BE2C (cell line): ENCODE measurements around the gene TRIML1.
"Not testable (repeated sequence)": the region's sequence is repeated elsewhere in the genome, so short reads cannot be mapped to it uniquely, and the experiment has no call there.

ENCODE experiments used
- DNase-seq: peaks from one replicate; pipeline ENCODE4 v3.0.0-alpha.2; 2020
- H3K27me3 ChIP-seq: fragments of 250-450 bp; sonication (Bioruptor Pico); 2 replicates; pipeline ENCODE4 v1.5.1; 2020; ENCODE audit warnings: mild to moderate bottlenecking
- H3K36me3 ChIP-seq: fragments of 250-450 bp; sonication (Bioruptor Pico); 2 replicates; pipeline ENCODE4 v1.5.1; 2020; ENCODE audit warnings: mild to moderate bottlenecking
- H3K4me1 ChIP-seq: fragments of 250-450 bp; sonication (Bioruptor Pico); 2 replicates; pipeline ENCODE4 v1.5.1; 2020
- H3K4me3 ChIP-seq: 2 replicates; pipeline ENCODE4 v1.5.1; 2011; ENCODE audit warnings: low read depth, low read length
- H3K9me3 ChIP-seq: fragments of 250-450 bp; sonication (Bioruptor Pico); 2 replicates; pipeline ENCODE4 v1.5.1; 2020
- CTCF ChIP-seq: IDR thresholded peaks from 2 replicates; pipeline ENCODE4 v1.5.1; 2012; ENCODE audit warnings: mild to moderate bottlenecking, low read depth, low read length

Gene TRIML1

GRCh38 chr4:188145601-188146000 lies 6.4 kb downstream of the TRIML1 start:
- Histone ChIP-seq H3K4me3 (no peak overlapping the region), H3K27me3 (no peaks in the 10 kb centered on the region), H3K9me3 (no peaks in the 10 kb centered on the region; the same call in 1 of the 2 replicates), H3K4me1 (no peaks in the 10 kb centered on the region), H3K36me3 (no peaks in the 10 kb centered on the region)
- TF ChIP-seq CTCF = no peak
- no peak for DNase-seq

GRCh38 chr4:188146618-188147017 lies 7.4 kb downstream of the TRIML1 start:
- H3K9me3 ChIP-seq = no peaks in the 10 kb centered on the region; the same call in 1 of the 2 replicates
- H3K4me3 ChIP-seq = no peak overlapping the region
- H3K4me1 ChIP-seq = no peaks in the 10 kb centered on the region
- no peak for TF ChIP-seq CTCF
- H3K27me3 ChIP-seq = no peaks in the 10 kb centered on the region
- DNase-seq = no peak
- no peaks in the 10 kb centered on the region for H3K36me3 ChIP-seq

- H3K9me3 ChIP-seq = no peaks in the 10 kb centered on the region; the same call in 1 of the 2 replicates
- no peaks in the 10 kb centered on the region for H3K36me3 ChIP-seq
- H3K4me3 ChIP-seq = no peak overlapping the region
- H3K27me3 ChIP-seq = no peaks in the 10 kb centered on the region
- no peak for TF ChIP-seq CTCF
- no peaks in the 10 kb centered on the region for H3K4me1 ChIP-seq
- no peak for DNase-seq
Measured at GRCh38 chr4:188147176-188147575, 7.9 kb downstream of the TRIML1 start.

GRCh38 chr4:188147776-188148175 lies 8.5 kb downstream of the TRIML1 start:
- no peaks in the 10 kb centered on the region for H3K4me1 ChIP-seq
- H3K27me3 ChIP-seq = no peaks in the 10 kb centered on the region
- DNase-seq = no peak
- no peaks in the 10 kb centered on the region for H3K36me3 ChIP-seq
- TF ChIP-seq CTCF = no peak
- H3K4me3 ChIP-seq = no peak overlapping the region
- no peaks in the 10 kb centered on the region; the same call in 1 of the 2 replicates for H3K9me3 ChIP-seq

- Histone ChIP-seq H3K4me1 (no peaks in the 10 kb centered on the region), H3K9me3 (no peaks in the 10 kb centered on the region), H3K27me3 (no peaks in the 10 kb centered on the region), H3K36me3 (no peaks in the 10 kb centered on the region), H3K4me3 (no peak overlapping the region)
- DNase-seq = no peak
- no peak for TF ChIP-seq CTCF
Measured at GRCh38 chr4:188154668-188155405, 15.6 kb downstream of the TRIML1 start.

GRCh38 chr4:188158336-188158735 lies 19.1 kb downstream of the TRIML1 start:
- no peak for DNase-seq
- H3K27me3 ChIP-seq = no peaks in the 10 kb centered on the region
- no peaks in the 10 kb centered on the region for H3K4me1 ChIP-seq
- TF ChIP-seq CTCF = no peak
- H3K36me3 ChIP-seq = no peaks in the 10 kb centered on the region
- no peak overlapping the region for H3K4me3 ChIP-seq
- H3K9me3 ChIP-seq = no peaks in the 10 kb centered on the region

- H3K4me1 ChIP-seq, H3K27me3 ChIP-seq, H3K36me3 ChIP-seq, DNase-seq, H3K4me3 ChIP-seq, H3K9me3 ChIP-seq: not testable (repeated sequence)
Measured at GRCh38 chr4:188159513-188160226, 20.4 kb downstream of the TRIML1 start.
